HG02763 (cell line): ENCODE results near the gene RPL39L.
"Not testable (repeated sequence)": the region's sequence is repeated elsewhere in the genome, so short reads cannot be mapped to it uniquely, and the experiment has no call there.

Source experiments
- ATAC-seq: cut with Tn5 transposase; IDR thresholded peaks from one replicate; pipeline ENCODE4 v1.9.1; 2021; ENCODE audit warnings: mild to moderate bottlenecking, moderate library complexity; ENCODE audit not compliant: unreplicated experiment

RPL39L gene

DNA sequence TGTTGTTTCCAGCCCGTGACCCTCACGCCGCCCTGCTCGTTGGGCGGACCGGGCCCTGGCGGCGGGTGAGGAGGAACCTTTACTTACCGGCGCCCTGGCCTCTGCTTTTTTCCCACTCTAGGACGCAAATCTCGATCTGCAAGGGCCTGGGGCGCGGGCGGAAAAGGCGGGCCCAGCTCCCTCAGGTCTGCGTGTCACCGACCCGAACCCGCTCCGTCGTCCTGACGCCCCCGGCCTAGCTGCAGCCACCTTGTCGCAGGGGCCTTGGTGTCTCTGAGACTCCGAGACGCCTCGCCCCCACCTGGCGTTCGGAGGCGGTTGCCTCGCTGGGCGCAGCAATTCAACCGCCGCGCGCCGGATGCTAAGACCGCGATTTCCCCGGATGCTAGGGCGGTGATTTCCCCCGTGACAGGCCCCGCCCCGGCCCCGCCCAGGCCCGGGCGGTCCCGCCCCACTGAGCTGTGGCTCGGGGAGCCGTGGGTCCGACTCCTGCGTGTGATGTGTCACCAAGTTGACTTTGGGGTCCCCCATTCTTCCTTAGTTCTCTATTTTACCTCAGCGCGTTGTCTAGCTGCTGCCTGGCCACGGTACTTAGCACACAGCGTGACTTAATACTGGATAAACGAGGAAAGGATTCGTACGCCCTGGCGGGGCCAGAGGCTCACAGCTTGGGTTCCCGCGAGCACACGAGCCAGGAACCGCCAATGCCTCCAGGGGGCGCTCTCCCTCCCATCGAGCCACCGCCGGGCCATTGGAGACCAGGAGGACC is at the start of gene RPL39L:
TSS of gene RPL39L (minus strand) at position 371 of the 769 bp plus-strand sequence. CDS start 18,196 bp downstream, outside the sequence.
- ATAC-seq, result peak; percentile 97

DNA sequence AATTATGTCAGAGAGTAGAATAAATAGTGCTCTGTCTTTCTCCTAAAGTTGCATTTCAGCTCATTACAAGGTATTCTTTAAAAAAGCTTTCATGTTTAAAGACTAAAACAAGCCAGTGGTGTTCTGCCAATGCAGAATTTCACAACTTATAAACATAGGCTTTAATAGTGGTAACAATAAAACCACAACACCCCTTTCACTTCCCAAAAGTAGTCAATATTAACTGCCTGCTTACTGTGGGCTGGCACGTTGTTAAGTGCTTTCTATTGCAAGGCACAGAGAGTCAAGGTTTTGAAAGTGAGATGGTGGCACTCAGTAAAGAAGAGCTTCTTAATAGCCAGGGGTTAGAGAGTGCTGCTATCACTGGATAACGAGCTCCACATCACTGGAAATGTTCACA is 49.6 kb upstream of the RPL39L start:
- ATAC-seq, result no peak

- no peak for ATAC-seq
Observed at GRCh38 chr3:187186801-187187421, 47.6 kb upstream of the RPL39L start.

- no peak for ATAC-seq
Observed at GRCh38 chr3:187186375-187186774, 47.1 kb upstream of the RPL39L start.

DNA sequence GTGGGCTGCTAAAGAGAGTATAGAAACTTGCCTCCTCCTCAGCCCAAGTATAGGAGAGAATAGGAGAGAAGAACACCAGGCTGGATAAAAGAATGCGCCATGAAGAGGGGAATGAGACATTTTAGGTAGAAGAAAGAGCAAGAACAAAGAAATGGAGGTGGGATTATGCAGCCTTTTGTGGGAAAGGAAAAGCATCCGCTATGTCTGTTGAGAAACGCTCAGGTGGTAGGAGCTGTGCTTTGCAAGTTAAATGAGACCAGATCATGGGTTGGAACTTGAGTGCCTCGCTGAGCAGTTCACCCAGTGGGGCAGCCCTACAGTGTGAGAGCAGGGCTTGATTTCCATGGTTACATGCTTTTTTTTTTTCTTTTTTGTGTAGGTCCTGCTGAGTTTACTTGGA is 46.5 kb upstream of the RPL39L start:
- no peak for ATAC-seq

DNA sequence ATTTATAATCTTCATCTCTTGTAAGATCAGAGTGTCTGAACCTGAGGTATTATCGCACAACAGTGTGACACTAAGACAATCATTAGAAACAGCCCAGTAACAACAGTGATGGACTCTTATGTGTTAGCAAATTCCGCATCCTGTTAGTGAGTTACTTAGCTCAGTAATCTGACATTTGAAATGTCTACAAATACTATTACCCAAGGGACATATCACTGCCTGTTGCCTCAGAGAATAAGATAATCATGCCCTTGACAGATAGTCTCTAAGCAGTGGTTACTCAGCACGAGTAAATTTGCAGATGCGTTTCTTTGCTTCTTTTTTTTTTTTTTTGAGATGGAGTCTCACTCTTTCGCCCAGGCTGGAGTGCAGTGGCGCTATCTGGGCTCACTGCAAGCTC is 44.6 kb upstream of the RPL39L start:
- ATAC-seq, result no peak

GRCh38 chr3:187183210-187183862 is 44.0 kb upstream of the RPL39L start:
- ATAC-seq, result peak; percentile 47

GRCh38 chr3:187181454-187182170 is 42.3 kb upstream of the RPL39L start:
- ATAC-seq, result no peak

DNA sequence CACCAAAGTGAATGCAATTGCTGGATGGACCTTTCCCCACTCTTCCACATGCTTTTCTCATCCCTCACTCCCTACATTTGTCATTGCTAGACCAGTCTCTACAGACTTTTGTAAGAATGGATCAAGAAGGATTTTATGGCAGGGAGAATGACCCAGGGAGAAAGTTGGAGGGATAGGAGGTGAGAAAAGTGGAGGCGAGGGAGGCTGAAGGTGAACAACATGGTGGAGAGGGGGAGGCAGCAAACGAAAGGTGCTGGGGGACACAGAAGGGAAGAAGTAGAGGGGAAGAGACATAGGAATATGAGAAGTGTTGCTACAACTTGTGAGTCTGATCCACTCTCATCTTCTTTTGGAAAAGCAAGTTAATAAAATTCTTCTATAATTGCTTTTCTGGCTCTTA is 33.6 kb upstream of the RPL39L start:
- no peak for ATAC-seq

- ATAC-seq, result not testable (repeated sequence)
Observed at GRCh38 chr3:187170911-187171310, 31.6 kb upstream of the RPL39L start.

DNA sequence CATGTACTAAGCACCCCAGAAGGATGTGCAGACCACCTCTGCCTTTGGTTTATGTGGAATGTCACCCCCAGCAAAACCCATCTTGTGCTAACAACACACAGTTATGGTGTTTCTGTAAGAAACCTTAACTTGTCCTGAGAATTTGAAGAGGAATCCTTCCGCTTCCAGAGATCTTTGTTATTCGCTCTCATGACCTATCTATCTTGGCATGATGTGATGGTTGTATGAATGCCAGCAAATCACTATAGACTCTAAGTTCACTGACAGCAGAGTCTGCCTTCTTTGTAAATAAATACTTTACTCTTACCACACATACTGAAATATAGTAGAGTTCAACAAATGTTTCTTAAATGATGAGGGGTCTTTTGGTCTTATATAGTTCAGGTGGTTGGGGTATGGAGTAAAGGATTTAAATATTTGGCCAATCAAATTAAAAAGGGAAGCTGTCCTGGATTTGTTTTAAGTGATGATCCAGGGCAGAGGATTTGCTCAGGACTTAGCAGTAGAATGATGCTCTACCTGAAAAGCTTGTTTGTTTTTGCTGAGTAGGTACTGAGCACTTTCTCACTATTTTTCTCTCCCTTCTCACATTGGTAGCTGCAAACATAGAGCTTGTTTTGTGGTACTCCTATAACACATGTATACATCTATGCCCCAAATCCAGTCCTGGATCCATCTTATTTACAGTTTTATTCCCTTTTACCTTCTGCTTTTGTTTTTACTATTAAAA is 30.1 kb upstream of the RPL39L start:
- no peak for ATAC-seq

DNA sequence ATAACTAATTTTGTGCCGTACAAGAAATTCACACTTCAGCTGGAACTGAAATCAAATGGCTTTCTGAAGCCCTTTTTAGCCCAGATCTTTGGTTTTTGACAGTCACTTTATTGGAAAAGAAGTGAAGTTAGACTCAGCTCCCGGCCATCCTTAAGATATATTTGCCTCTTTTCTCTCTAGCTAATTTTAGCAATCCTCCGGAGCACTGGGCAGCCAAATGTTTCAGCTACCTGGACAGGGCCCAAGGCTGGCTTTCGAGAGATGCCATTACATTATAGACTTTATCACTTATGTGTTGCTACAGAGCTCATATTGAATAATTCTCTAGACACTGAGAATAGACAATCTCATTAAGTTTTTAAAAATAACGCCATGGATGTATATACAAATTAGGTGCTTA is 28.5 kb upstream of the RPL39L start:
- no peak for ATAC-seq

- ATAC-seq, result no peak
Observed at GRCh38 chr3:187166750-187167149, 27.5 kb upstream of the RPL39L start.

- ATAC-seq, result no peak
Observed at GRCh38 chr3:187165144-187165543, 25.8 kb upstream of the RPL39L start.

- ATAC-seq, result no peak
Observed at GRCh38 chr3:187162265-187162953, 23.1 kb upstream of the RPL39L start.

- no peak for ATAC-seq
Observed at GRCh38 chr3:187161556-187161955, 22.3 kb upstream of the RPL39L start.

GRCh38 chr3:187150599-187150998 is 11.3 kb upstream of the RPL39L start:
- no peak for ATAC-seq

GRCh38 chr3:187150186-187150585 is 10.9 kb upstream of the RPL39L start:
- ATAC-seq, result no peak

DNA sequence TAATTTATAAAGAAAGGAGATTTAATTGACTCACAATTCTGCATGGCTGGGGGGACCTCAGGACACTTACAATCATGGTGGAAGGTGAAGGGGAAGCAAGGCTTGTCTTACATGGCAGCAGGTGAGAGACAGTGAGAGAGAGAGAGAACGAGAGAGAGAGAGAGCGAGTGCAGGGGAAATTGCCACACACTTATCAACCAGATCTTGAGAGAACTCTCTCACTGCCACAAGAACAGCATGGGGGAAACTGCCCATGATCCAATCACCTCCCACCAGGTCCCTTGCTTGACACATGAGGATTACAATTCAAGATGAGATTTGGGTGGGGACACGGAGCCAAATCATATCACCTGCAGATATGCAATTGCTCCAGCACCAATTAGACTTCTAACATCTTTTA is 7.1 kb upstream of the RPL39L start:
- no peak for ATAC-seq
